Measurements from ENCODE around the gene SIRT4.
A peak's percentile ranks its signal among the peaks of the same experiment; 100 is the strongest.

GRCh38 chr12:120301962-120302815, at the start of gene SIRT4:
- TF ChIP-seq CTCF (IDR thresholded peaks at IDR 0.05), result peak; percentile 88
- no peak for TF ChIP-seq EZH2 (IDR thresholded peaks at IDR 0.05)
- TF ChIP-seq EZH2phosphoT487 (IDR thresholded peaks at IDR 0.05), result no peak
